ENCODE measurements around the gene SHISA9.

- TF ChIP-seq CTCF (IDR thresholded peaks at IDR 0.05; ENCODE audit: low read depth, low read length) (no peak), EZH2phosphoT487 (IDR thresholded peaks at IDR 0.05; ENCODE audit: low read depth) (no peak)
Observed at GRCh38 chr16:12927591-12927990, 26.2 kb downstream of the SHISA9 start.
